Psoas muscle (tissue), 8 donors: ENCODE data around the gene EFCAB13. TPM values are rescaled to one million over a fixed set of nuclear protein-coding genes. Genes with fewer than 3 reads are reported as not detected.

ENCODE experiments used
- ATAC-seq, 4 donors: fragments of 200-7000 bp; cut with Tn5 transposase; one replicate each; pipeline ENCODE4 v1.9.1; 2020; ENCODE audit warnings: moderate library complexity in 3 of 4, mild to moderate bottlenecking in 2 of 4
- DNase-seq, 2 donors: peaks; one replicate each; pipeline ENCODE4 v3.0.0-alpha.2; 2020
- H3K27ac ChIP-seq: fragments of 200-600 bp; one replicate; pipeline ENCODE4 v1.8.0; 2022
- H3K27me3 ChIP-seq, 3 donors: fragments of 200-600 bp in 1 of 3; one replicate each; pipeline versions ENCODE4 v1.6.1 to v1.8.0; 2013 to 2022; ENCODE audit warnings: low read length in 2 of 3, mild to moderate bottlenecking in 2 of 3, moderate library complexity in 1 of 3; ENCODE audit not compliant: insufficient read depth in 3 of 3
- H3K36me3 ChIP-seq, 2 donors: fragments of 200-600 bp in 1 of 2; one replicate each; pipeline versions ENCODE4 v1.6.1 to v1.8.0; 2013 to 2022; ENCODE audit warnings: low read depth in 1 of 2, mild to moderate bottlenecking in 1 of 2, moderate library complexity in 1 of 2; ENCODE audit not compliant: insufficient read depth in 1 of 2
- H3K4me1 ChIP-seq: fragments of 200-600 bp; one replicate; pipeline ENCODE4 v1.8.0; 2022
- H3K4me3 ChIP-seq: fragments of 200-600 bp; one replicate; pipeline ENCODE4 v1.8.0; 2022; ENCODE audit warnings: mild to moderate bottlenecking
- H3K9me3 ChIP-seq: fragments of 200-600 bp; one replicate; pipeline ENCODE4 v1.8.0; 2022
- CTCF ChIP-seq: fragments of 200-600 bp; IDR thresholded peaks from one replicate; pipeline ENCODE4 v1.8.0; 2022; ENCODE audit warnings: antibody characterized with exemption
- WGBS, 3 donors: extraction: QIAGEN DNeasy Blood & Tissue Kit; methylation state at CpG; one replicate each; pipeline versions ENCODE4 v1.1.6 to v1.1.7; 2013; 5-methylcytosine and 5-hydroxymethylcytosine counted together
- intact Hi-C, 2 donors: fragments of 100-400 bp; cut with DNase I; formaldehyde crosslinking; loops; one replicate each; pipeline versions ENCODE4 v1.11.0 to v1.14.2; 2022
- polyA plus RNA-seq, 3 donors: library from polyadenylated mRNA; stranded (reverse); fragments of 200-250 nt; gene quantifications; one replicate each; pipeline ENCODE4 v1.2.3, GENCODE V29; 2013
- total RNA-seq, 4 donors: library from RNA; stranded (reverse); fragmentation: NEBNext Ultra II Directional in 2 of 4; extraction: Animal tissue kit (Norgen Biotek cat#: 25700) in 2 of 4; gene quantifications; one replicate each; pipeline versions ENCODE4 v1.2.1 to v1.2.4, GENCODE V29; 2021 to 2023
- donor health status: healthy with polysubstance abuse.
- donor health status: DM: no; HTN: no; CAD: no; lungs with moderate emphysema.
- donor health status: Bipolar disorder and iron deficiency.
- donor health status: healthy.
- donor health status: DM: yes; HTN: yes; CAD: no.
- donor health status: DM: no; HTN: no; CAD: no.
- donor health status: DM: no; HTN: no; CAD: no.
- donor health status: DM: yes; HTN: yes; CAD: no.

EFCAB13 gene
- total and polyA plus RNA-seq, 7 donors, result 0.32 to 2.2 (median 0.68) TPM

DNA sequence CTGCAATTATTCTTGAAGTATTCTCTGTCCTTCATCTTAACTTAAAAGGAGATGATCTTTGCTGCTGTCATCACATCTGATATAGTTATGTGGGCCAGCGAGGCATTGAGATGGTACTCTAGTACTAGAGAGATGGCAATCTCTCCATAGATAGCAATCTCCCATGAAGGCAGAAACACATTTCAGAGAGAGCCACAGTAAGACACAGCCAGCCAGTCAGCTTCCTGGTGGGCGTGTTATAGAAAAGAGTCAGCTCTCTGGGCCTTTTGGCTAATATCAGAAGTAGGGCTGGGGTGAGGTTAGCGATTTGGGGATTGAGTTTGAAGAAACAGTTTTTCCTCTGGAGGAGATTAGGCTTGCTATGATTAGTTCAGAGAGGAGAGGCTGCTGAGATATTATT, 22.6 kb upstream of the EFCAB13 start:
- no peak for DNase-seq
- no peak for ATAC-seq
- intact Hi-C loops, result no loop called here
- H3K9me3 ChIP-seq, result no peaks in the 10 kb centered on the region
- 91 to 94% (median 94%) methylated on average over 3 of the region's 3 CpGs for WGBS, 3 donors
- no peak overlapping the region for H3K27ac ChIP-seq
- H3K4me3 ChIP-seq, result no peak overlapping the region
- no peaks in the 10 kb centered on the region for H3K27me3 ChIP-seq
- H3K4me1 ChIP-seq, result peaks cover 4% of the 10 kb centered on the region
- H3K36me3 ChIP-seq, result no peaks in the 10 kb centered on the region
- TF ChIP-seq CTCF, result no peak

GRCh38 chr17:47301831-47302230, 21.9 kb upstream of the EFCAB13 start:
- no peak for DNase-seq
- Histone ChIP-seq H3K4me3 (no peak overlapping the region), H3K9me3 (no peaks in the 10 kb centered on the region), H3K4me1 (peaks cover 4% of the 10 kb centered on the region), H3K36me3 (no peaks in the 10 kb centered on the region), H3K27ac (no peak overlapping the region), H3K27me3 (no peaks in the 10 kb centered on the region)
- no peak for ATAC-seq
- intact Hi-C loops, result no loop called here
- TF ChIP-seq CTCF, result no peak
- WGBS, 3 donors, result 83 to 98% (median 83%) methylated on average over 2 of the region's 2 CpGs

- 94 to 100% (median 95%) methylated on average over 1 of the region's 1 CpG for WGBS, 3 donors
- intact Hi-C loops, result no loop called here
- no peak for ATAC-seq
- no peak for TF ChIP-seq CTCF
- DNase-seq, result no peak
- H3K27ac ChIP-seq, result no peak overlapping the region
- H3K27me3 ChIP-seq, result no peaks in the 10 kb centered on the region
- H3K36me3 ChIP-seq, result no peaks in the 10 kb centered on the region
- H3K4me3 ChIP-seq, result no peak overlapping the region
- H3K4me1 ChIP-seq, result peaks cover 4% of the 10 kb centered on the region
- no peaks in the 10 kb centered on the region for H3K9me3 ChIP-seq
Measured at GRCh38 chr17:47304186-47304585, 19.6 kb upstream of the EFCAB13 start.

- Histone ChIP-seq H3K9me3 (no peaks in the 10 kb centered on the region), H3K4me3 (no peak overlapping the region), H3K36me3 (no peaks in the 10 kb centered on the region), H3K27ac (peak overlapping the region; percentile 23), H3K4me1 (peaks cover 4% of the 10 kb centered on the region), H3K27me3 (no peaks in the 10 kb centered on the region)
- 58 to 68% (median 59%) methylated on average over 4 of the region's 4 CpGs for WGBS, 3 donors
- DNase-seq, result no peak
- peak in 3 of 4 donors; percentile 17 to 30 (median 27) for ATAC-seq
- TF ChIP-seq CTCF, result no peak
- intact Hi-C loops, result no loop called here
Measured at GRCh38 chr17:47305302-47305923, 18.3 kb upstream of the EFCAB13 start.

DNA sequence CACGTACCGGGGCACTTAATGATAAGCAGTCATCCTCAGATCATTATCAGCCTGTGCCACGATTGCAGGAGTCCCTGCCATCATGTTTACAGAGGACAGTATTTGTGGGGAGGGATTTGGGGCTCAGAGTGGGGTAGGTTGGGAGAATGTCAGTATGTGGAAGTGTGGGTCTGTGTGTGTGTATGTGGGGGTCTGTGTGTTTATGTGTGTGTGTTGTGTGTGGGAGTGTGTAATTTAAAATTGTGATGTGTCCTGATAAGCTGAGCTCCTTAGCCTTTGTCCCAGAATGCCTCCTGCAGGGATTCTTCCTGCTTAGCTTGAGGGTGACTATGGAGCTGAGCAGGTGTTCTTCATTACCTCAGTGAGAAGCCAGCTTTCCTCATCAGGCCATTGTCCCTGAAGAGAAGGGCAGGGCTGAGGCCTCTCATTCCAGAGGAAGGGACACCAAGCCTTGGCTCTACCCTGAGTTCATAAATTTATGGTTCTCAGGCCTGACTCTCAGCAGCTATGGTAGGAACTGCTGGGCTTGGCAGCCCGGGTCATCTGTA, 13.5 kb upstream of the EFCAB13 start:
- no peaks in the 10 kb centered on the region for H3K36me3 ChIP-seq
- no peaks in the 10 kb centered on the region for H3K4me1 ChIP-seq
- no peak overlapping the region for H3K4me3 ChIP-seq
- 74 to 76% (median 75%) methylated on average over 4 of the region's 4 CpGs for WGBS, 3 donors
- DNase-seq, result no peak
- ATAC-seq, result no peak
- no peaks in the 10 kb centered on the region for H3K9me3 ChIP-seq
- TF ChIP-seq CTCF, result no peak
- intact Hi-C loops, result no loop called here
- H3K27ac ChIP-seq, result no peak overlapping the region
- H3K27me3 ChIP-seq, result no peaks in the 10 kb centered on the region
